Measurements from ENCODE around the gene NKD1. TPM values are rescaled to one million over a fixed set of nuclear protein-coding genes. Genes with fewer than 3 reads are reported as not detected.

Gene NKD1
- total RNA-seq, 2 experiments from 2014 or later = 0.04 to 0.06 TPM

DNA sequence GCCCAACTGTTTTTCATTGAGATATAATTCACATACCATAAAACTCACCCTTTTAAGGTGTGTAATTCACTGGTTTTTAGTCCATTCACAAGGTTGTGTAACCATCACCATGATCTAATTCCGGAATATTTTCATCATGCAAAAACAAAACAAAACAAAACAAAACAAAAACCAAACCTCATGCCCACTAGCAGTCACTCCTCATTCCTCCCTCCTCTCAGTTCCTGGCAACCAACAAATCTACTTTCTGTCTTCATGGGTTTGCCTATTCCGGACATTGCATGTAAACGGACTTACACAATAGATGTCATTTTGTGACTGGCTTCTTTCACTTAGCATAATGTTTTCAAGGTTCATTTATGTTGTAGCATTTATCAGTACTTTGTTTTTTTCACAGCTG, 140.7 kb downstream of the NKD1 start:
- DNase-seq (ENCODE audit: low spot score) = no peak
- intact Hi-C loops (cut with micrococcal nuclease; ENCODE audit: unreplicated experiment) = no loop called here
- Histone ChIP-seq H3K4me1 (ENCODE audit: insufficient read depth, low read length, poor library complexity, severe bottlenecking) (peaks cover 5% of the 10 kb centered on the region), H3K9me3 (ENCODE audit: low read length) (no peaks in the 10 kb centered on the region), H3K27ac (ENCODE audit: low read depth, low read length, poor library complexity, severe bottlenecking) (no peak overlapping the region), H2AFZ (ENCODE audit: low read length) (no peak overlapping the region), H4K20me1 (ENCODE audit: insufficient read depth, low read length) (no peaks in the 10 kb centered on the region), H3K79me2 (ENCODE audit: insufficient read depth, low read depth, low read length) (no peaks in the 10 kb centered on the region), H3K4me3 (ENCODE audit: low read depth, low read length, poor library complexity, severe bottlenecking) (no peak overlapping the region), H3K36me3 (ENCODE audit: insufficient read depth, low read length) (no peaks in the 10 kb centered on the region), H3K9me2 (ENCODE audit: insufficient read depth, low read length) (no peaks in the 10 kb centered on the region), H3K4me2 (ENCODE audit: low read length) (no peak overlapping the region)
- no TSS peak for BruUV-seq (replicated peaks)
- POLR2A ChIA-PET = no interaction called here
- no peak for TF ChIP-seq CTCF (conservative IDR thresholded peaks at IDR 0.05; ENCODE audit: low read length)
- no peak for TF ChIP-seq EZH2phosphoT487 (IDR thresholded peaks at IDR 0.05; ENCODE audit: borderline replicate concordance, low read depth, low read length)
- CTCF ChIA-PET (ENCODE audit: unreplicated experiment) = no interaction called here

DNA sequence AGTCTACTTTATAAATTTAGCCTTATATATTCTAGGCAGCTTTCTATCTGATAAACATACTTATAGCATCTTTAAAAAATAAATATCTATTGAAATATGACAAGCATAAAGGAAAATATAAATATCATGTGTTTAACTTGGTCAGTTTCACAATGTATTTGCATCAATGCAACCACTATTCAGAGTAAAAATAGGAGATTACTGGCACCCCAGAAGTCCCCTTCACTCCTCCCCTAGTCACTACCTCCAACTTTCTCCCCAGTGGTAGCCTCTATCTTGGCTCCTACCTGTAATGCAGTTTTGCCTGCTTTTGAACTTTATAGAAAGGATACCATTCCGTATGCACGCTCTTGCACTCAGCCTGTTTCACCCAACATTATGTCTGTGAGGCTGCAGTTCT, 142.0 kb downstream of the NKD1 start:
- intact Hi-C loops (cut with micrococcal nuclease; ENCODE audit: unreplicated experiment) = no loop called here
- TF ChIP-seq EZH2phosphoT487 (IDR thresholded peaks at IDR 0.05; ENCODE audit: borderline replicate concordance, low read depth, low read length) (no peak), CTCF (conservative IDR thresholded peaks at IDR 0.05; ENCODE audit: low read length) (no peak)
- Histone ChIP-seq H3K9me3 (ENCODE audit: low read length) (no peaks in the 10 kb centered on the region), H3K9me2 (ENCODE audit: insufficient read depth, low read length) (no peaks in the 10 kb centered on the region), H3K36me3 (ENCODE audit: insufficient read depth, low read length) (no peaks in the 10 kb centered on the region), H4K20me1 (ENCODE audit: insufficient read depth, low read length) (no peaks in the 10 kb centered on the region), H3K4me3 (ENCODE audit: low read depth, low read length, poor library complexity, severe bottlenecking) (no peak overlapping the region), H3K27ac (ENCODE audit: low read depth, low read length, poor library complexity, severe bottlenecking) (no peak overlapping the region), H3K4me2 (ENCODE audit: low read length) (no peak overlapping the region), H2AFZ (ENCODE audit: low read length) (no peak overlapping the region), H3K79me2 (ENCODE audit: insufficient read depth, low read depth, low read length) (no peaks in the 10 kb centered on the region), H3K4me1 (ENCODE audit: insufficient read depth, low read length, poor library complexity, severe bottlenecking) (no peaks in the 10 kb centered on the region)
- DNase-seq (ENCODE audit: low spot score) = no peak
- BruUV-seq (replicated peaks) = no TSS peak
- POLR2A ChIA-PET = no interaction called here
- CTCF ChIA-PET (ENCODE audit: unreplicated experiment) = no interaction called here

- CTCF ChIA-PET (ENCODE audit: unreplicated experiment) = no interaction called here
- BruUV-seq (replicated peaks) = no TSS peak
Observed at GRCh38 chr16:50692644-50692998, 144.4 kb downstream of the NKD1 start.

More at GRCh38 chr16:50692644-50692998, 144.4 kb downstream of the NKD1 start:
- no peak overlapping the region for H3K4me3 ChIP-seq (ENCODE audit: low read depth, low read length, poor library complexity, severe bottlenecking)
- H3K4me1 ChIP-seq (ENCODE audit: insufficient read depth, low read length, poor library complexity, severe bottlenecking) = no peaks in the 10 kb centered on the region
- no peaks in the 10 kb centered on the region for H3K36me3 ChIP-seq (ENCODE audit: insufficient read depth, low read length)
- DNase-seq (ENCODE audit: low spot score) = no peak
- no peak overlapping the region for H3K27ac ChIP-seq (ENCODE audit: low read depth, low read length, poor library complexity, severe bottlenecking)
- H3K9me3 ChIP-seq (ENCODE audit: low read length) = no peaks in the 10 kb centered on the region
- intact Hi-C loops (cut with micrococcal nuclease; ENCODE audit: unreplicated experiment) = no loop called here
- H2AFZ ChIP-seq (ENCODE audit: low read length) = no peak overlapping the region
- no peak for TF ChIP-seq CTCF (conservative IDR thresholded peaks at IDR 0.05; ENCODE audit: low read length)
- no peaks in the 10 kb centered on the region for H4K20me1 ChIP-seq (ENCODE audit: insufficient read depth, low read length)
- H3K9me2 ChIP-seq (ENCODE audit: insufficient read depth, low read length) = no peaks in the 10 kb centered on the region
- H3K79me2 ChIP-seq (ENCODE audit: insufficient read depth, low read depth, low read length) = no peaks in the 10 kb centered on the region
- POLR2A ChIA-PET = no interaction called here
- H3K4me2 ChIP-seq (ENCODE audit: low read length) = no peak overlapping the region
